Neural progenitor cell (in vitro differentiated cells): Measurements from ENCODE around the gene MACROD1. TPM values are rescaled to one million over a fixed set of nuclear protein-coding genes. Genes with fewer than 3 reads are reported as not detected.

Experiments
- DNase-seq: peaks from one replicate; pipeline ENCODE4 v3.0.0-alpha.2; 2016; ENCODE audit warnings: low spot score
- H2AFZ ChIP-seq: fragments of 200-600 bp; sonication (generic); replicated peaks from 2 replicates; pipeline ENCODE4 v1.6.1; 2016; ENCODE audit warnings: antibody characterized with exemption
- H3F3A ChIP-seq: fragments of 200-600 bp; sonication (generic); 2 replicates; pipeline ENCODE4 v1.6.1; 2016; ENCODE audit warnings: antibody characterized with exemption, low read depth
- H3K27ac ChIP-seq: fragments of 200-600 bp; sonication (generic); 2 replicates; pipeline ENCODE4 v1.5.1; 2016; ENCODE audit warnings: mild to moderate bottlenecking
- H3K27me3 ChIP-seq: fragments of 200-600 bp; sonication (generic); 2 replicates; pipeline ENCODE4 v1.6.1; 2016; ENCODE audit warnings: mild to moderate bottlenecking, moderate library complexity
- H3K36me3 ChIP-seq: fragments of 200-600 bp; sonication (generic); 2 replicates; pipeline ENCODE4 v1.5.1; 2016
- H3K4me1 ChIP-seq: fragments of 200-600 bp; sonication (generic); 2 replicates; pipeline ENCODE4 v1.6.1; 2016; ENCODE audit warnings: mixed run types
- H3K4me2 ChIP-seq: fragments of 200-600 bp; sonication (generic); 2 replicates; pipeline ENCODE4 v1.6.1; 2016
- H3K4me3 ChIP-seq: fragments of 200-600 bp; sonication (generic); 2 replicates; pipeline ENCODE4 v1.5.1; 2016
- H3K79me2 ChIP-seq: fragments of 200-600 bp; sonication (generic); 2 replicates; pipeline ENCODE4 v1.6.1; 2016; ENCODE audit warnings: low read depth
- H3K9ac ChIP-seq: fragments of 200-600 bp; sonication (generic); 2 replicates; pipeline ENCODE4 v1.6.1; 2016
- H3K9me3 ChIP-seq: fragments of 200-600 bp; sonication (generic); 2 replicates; pipeline ENCODE4 v1.5.1; 2016; ENCODE audit warnings: low read depth
- H4K20me1 ChIP-seq: fragments of 200-600 bp; sonication (generic); 2 replicates; pipeline ENCODE4 v1.6.1; 2016; ENCODE audit warnings: low read depth
- H3K27ac Mint-ChIP-seq: 3 replicates; pipeline ENCODE4 v1.8.0; 2021; ENCODE audit warnings: mixed read lengths
- H3K27me3 Mint-ChIP-seq: 2 replicates; pipeline ENCODE4 v1.8.0; 2022; ENCODE audit warnings: low read depth, mild to moderate bottlenecking, inconsistent platforms, moderate library complexity, mixed read lengths; ENCODE audit not compliant: insufficient read depth
- H3K36me3 Mint-ChIP-seq: 3 replicates; pipeline ENCODE4 v1.8.0; 2021; ENCODE audit warnings: mixed read lengths
- H3K4me1 Mint-ChIP-seq: 3 replicates; pipeline ENCODE4 v1.8.0; 2021; ENCODE audit warnings: mixed read lengths
- H3K4me3 Mint-ChIP-seq: 3 replicates; pipeline ENCODE4 v1.8.0; 2021; ENCODE audit warnings: mild to moderate bottlenecking, moderate library complexity, mixed read lengths
- H3K9me3 Mint-ChIP-seq: 3 replicates; pipeline ENCODE4 v1.8.0; 2020; ENCODE audit warnings: mixed read lengths
- CTCF ChIP-seq: fragments of 200-600 bp; sonication (generic); IDR thresholded peaks from 2 replicates; pipeline ENCODE4 v1.5.1; 2017; ENCODE audit warnings: antibody characterized with exemption, mild to moderate bottlenecking
- EZH2 ChIP-seq: fragments of 200-600 bp; sonication (generic); IDR thresholded peaks from 2 replicates; pipeline ENCODE4 v1.6.1; 2017; ENCODE audit warnings: antibody characterized with exemption, mild to moderate bottlenecking, moderate library complexity
- EZH2phosphoT487 ChIP-seq: fragments of 200-600 bp; sonication (generic); IDR thresholded peaks from 2 replicates; pipeline ENCODE4 v1.6.1; 2017; ENCODE audit warnings: antibody characterized with exemption
- total RNA-seq: library from RNA; depleted of rRNA; stranded (reverse); fragments of >200 nt; gene quantifications from 2 replicates; pipeline ENCODE4 v1.2.3, GENCODE V29; 2015; ENCODE audit warnings: low replicate concordance

Gene MACROD1
- total RNA-seq, 1 donor from 2014 or later: 11.9 TPM

GRCh38 chr11:64201543-64201942 is 35.6 kb upstream of the MACROD1 start:
- Histone ChIP-seq H3K27me3 (no peaks in the 10 kb centered on the region), H4K20me1 (peaks cover 61% of the 10 kb centered on the region), H3K4me1 (peaks cover 8% of the 10 kb centered on the region), H3K79me2 (no peaks in the 10 kb centered on the region), H3K27ac (no peak overlapping the region), H3K4me2 (no peak overlapping the region), H3K9me3 (no peaks in the 10 kb centered on the region), H3K9ac (no peak overlapping the region), H3F3A (peaks cover 45% of the 10 kb centered on the region), H2AFZ (no peak overlapping the region), H3K36me3 (peaks cover 5% of the 10 kb centered on the region), H3K4me3 (no peak overlapping the region)
- Mint-ChIP-seq H3K27ac (no peak overlapping the region), H3K9me3 (no peaks in the 10 kb centered on the region), H3K4me1 (peaks cover 12% of the 10 kb centered on the region), H3K4me3 (no peak overlapping the region), H3K27me3 (no peaks in the 10 kb centered on the region), H3K36me3 (peaks cover 45% of the 10 kb centered on the region)
- TF ChIP-seq EZH2: no peak
- no peak for TF ChIP-seq CTCF
- no peak for TF ChIP-seq EZH2phosphoT487
- DNase-seq: no peak

- Mint-ChIP-seq H3K27me3 (peaks cover 2% of the 10 kb centered on the region), H3K4me3 (no peak overlapping the region), H3K36me3 (peaks cover 50% of the 10 kb centered on the region), H3K4me1 (peaks cover 4% of the 10 kb centered on the region), H3K9me3 (no peaks in the 10 kb centered on the region), H3K27ac (no peak overlapping the region)
- no peak overlapping the region for H3K9ac ChIP-seq
- H3K9me3 ChIP-seq: no peaks in the 10 kb centered on the region
- DNase-seq: no peak
- peaks cover 17% of the 10 kb centered on the region for H3K36me3 ChIP-seq
- H3K4me2 ChIP-seq: no peak overlapping the region
- H2AFZ ChIP-seq: no peak overlapping the region
- H3K4me3 ChIP-seq: no peak overlapping the region
- no peaks in the 10 kb centered on the region for H3K27me3 ChIP-seq
- peaks cover 11% of the 10 kb centered on the region for H3K79me2 ChIP-seq
- peaks cover 8% of the 10 kb centered on the region for H3K4me1 ChIP-seq
- TF ChIP-seq EZH2phosphoT487: no peak
- TF ChIP-seq CTCF: no peak
- no peak for TF ChIP-seq EZH2
- H3F3A ChIP-seq: peaks cover 28% of the 10 kb centered on the region
- peaks cover 38% of the 10 kb centered on the region for H4K20me1 ChIP-seq
- H3K27ac ChIP-seq: no peak overlapping the region
Observed at GRCh38 chr11:64198511-64198910, 32.6 kb upstream of the MACROD1 start.

- Histone ChIP-seq H3K27me3 (no peaks in the 10 kb centered on the region), H4K20me1 (peaks cover 20% of the 10 kb centered on the region), H3K9ac (no peak overlapping the region), H2AFZ (no peak overlapping the region), H3K4me3 (no peak overlapping the region), H3K36me3 (peaks cover 17% of the 10 kb centered on the region), H3K9me3 (no peaks in the 10 kb centered on the region), H3F3A (peaks cover 12% of the 10 kb centered on the region), H3K4me1 (no peaks in the 10 kb centered on the region), H3K4me2 (no peak overlapping the region), H3K27ac (no peak overlapping the region), H3K79me2 (peaks cover 11% of the 10 kb centered on the region)
- no peak overlapping the region for H3K4me3 Mint-ChIP-seq
- no peaks in the 10 kb centered on the region for H3K4me1 Mint-ChIP-seq
- no peak for DNase-seq
- TF ChIP-seq CTCF: no peak
- no peak for TF ChIP-seq EZH2
- no peak for TF ChIP-seq EZH2phosphoT487
- H3K36me3 Mint-ChIP-seq: peaks cover 47% of the 10 kb centered on the region
- peaks cover 2% of the 10 kb centered on the region for H3K27me3 Mint-ChIP-seq
- no peaks in the 10 kb centered on the region for H3K9me3 Mint-ChIP-seq
- no peak overlapping the region for H3K27ac Mint-ChIP-seq
Observed at GRCh38 chr11:64196626-64197025, 30.7 kb upstream of the MACROD1 start.
